ENCODE results near the gene GPC3.

The GPC3 gene

DNA sequence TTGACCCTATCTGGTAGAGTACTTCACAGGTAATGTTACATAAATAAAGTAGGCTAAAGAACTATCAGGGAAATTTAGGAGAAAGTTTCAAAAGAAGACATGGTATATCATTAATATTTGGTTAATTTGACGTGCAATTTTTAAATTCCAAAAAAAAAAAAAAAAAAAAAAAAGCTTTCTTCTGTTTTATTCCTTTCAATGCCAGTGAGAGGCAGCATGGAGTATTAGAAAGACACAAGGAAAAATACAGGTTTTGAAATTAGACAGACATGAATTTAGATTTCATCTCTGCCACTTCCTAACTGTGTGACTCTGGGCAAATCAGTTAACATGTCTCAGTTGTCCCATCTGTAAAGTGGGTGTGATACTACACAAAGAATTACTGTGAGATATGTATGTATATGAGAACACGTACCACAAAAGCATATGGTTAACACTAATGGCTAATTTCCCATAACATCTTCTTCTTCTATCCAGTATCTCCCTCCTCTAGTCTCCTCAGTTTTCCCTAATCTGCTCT, 132.5 kb downstream of the GPC3 start:
- in situ Hi-C loops (cut with MboI; ENCODE audit: low sequenced_read_pairs): no loop called here

DNA sequence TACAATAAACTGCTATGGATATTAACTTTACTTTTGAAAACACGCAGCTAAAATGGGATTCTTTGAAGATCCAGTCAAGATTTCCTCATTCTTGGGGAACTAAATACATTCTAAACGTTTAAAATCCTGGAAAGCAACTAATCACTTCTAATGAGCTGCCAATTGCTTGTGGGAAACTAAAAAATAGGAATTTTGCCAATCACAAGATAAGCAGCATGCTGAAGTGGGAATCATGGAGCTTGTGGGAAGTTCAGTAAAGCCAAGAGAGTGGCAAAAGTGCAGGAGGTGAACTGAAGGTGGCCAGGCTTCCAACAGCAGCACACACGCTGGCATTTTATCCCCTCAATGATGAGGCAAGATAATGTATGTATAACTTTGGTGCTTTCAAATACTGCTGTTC, 133.0 kb downstream of the GPC3 start:
- in situ Hi-C loops (cut with MboI; ENCODE audit: low sequenced_read_pairs): no loop called here

DNA sequence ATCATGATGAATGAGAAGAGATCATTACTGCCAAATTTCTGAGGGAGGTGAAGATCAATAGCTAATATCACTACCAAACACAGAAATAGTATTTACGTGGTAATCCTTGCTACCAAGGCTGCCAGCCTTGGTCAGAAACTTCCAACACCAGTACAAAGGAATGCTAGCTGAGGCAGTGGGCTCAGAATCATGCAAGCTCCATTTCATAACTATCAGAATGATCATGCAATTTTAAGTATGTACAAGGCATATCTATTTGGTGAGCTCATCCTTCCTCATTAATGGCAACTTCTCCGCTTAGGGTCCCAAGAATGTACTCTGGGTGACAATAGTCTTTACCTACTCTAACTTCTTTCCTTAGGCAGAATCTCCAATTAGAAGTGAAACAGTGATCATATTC, 135.0 kb downstream of the GPC3 start:
- in situ Hi-C loops (cut with MboI; ENCODE audit: low sequenced_read_pairs): no loop called here

DNA sequence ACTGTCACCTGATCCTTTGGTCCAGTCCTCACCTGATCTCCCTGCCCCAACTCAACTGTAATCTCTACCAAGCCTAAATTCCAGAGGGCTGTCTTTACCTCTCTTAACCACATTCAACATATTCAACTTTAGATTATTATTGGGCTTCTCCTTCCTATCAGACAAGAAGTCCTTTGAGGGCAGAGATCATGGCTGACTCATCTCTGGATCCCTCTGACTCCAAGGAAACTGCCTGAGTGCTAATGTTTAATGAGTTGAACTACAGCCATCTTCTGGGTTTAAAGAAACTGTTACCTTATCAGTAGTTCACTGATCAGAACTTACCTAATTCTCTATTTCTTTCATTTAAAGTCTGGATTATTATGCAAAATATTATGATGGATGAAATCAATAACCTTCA, 135.7 kb downstream of the GPC3 start:
- in situ Hi-C loops (cut with MboI; ENCODE audit: low sequenced_read_pairs): no loop called here

DNA sequence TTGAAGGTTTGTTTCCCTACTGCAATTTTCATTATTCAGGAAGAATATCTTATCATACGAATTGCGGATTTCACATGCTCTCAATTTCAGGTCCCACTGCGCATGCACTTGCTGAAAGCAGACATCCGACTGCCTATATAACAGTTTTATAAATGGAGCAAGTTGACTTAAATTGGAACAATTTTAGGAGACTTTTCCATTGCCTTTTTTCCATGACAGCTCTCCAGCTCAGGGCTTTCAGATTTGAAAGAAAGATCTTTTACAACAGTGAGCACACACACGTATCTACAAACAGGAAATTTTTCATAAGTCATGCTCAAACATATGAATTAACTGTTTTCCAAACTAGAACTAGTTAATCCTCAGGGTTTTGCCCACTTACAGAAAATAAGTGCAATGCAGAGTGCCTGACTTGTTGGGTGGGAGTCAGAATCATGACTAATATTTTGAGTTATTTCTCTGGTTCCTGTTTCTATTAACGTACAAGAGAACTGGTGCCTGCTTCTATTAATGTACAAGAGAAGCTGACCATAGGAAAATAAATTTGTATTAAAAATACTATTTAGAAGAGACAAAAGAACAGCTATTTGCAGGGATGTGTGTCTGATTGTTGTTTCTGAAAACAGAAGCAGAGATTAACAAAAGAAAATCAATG, 137.9 kb downstream of the GPC3 start:
- in situ Hi-C loops (cut with MboI; ENCODE audit: low sequenced_read_pairs): no loop called here

DNA sequence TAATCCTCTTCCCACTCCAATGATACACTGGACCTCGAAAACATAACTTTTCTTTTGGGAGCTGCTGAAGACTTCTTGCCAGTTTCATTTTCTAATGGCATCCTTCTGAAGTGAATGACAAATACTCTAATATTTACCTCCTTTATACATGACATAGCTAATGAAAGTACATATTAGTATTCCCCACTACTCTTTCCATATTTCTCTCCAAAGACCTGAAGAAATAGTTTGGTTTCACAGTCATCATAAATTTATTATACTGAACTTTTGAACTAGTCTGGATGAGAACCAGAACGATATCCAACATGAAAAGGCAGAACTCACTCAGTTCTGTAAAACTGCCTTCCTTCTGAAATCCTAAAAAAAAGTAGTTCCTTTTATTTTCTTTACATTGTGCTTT, 139.1 kb downstream of the GPC3 start:
- in situ Hi-C loops (cut with MboI; ENCODE audit: low sequenced_read_pairs): no loop called here

DNA sequence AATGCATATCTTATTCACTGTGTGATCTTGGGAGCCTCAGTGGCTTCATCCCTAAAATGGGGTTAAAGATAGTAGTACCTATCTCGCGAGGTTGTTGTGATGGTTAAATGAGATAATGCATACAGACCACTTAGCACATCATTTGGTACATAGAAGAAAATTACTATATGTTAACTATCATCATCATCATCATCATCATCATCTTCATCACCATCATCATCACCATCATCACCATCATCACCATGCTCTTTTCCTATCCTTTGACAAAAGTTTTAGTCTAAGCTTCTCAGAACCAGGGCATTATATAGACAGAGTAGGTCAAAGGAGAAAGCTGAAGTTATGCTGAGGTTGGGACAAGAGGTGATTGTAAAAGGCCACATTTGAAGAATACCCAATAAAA, 145.0 kb downstream of the GPC3 start:
- in situ Hi-C loops (cut with MboI; ENCODE audit: low sequenced_read_pairs): no loop called here

DNA sequence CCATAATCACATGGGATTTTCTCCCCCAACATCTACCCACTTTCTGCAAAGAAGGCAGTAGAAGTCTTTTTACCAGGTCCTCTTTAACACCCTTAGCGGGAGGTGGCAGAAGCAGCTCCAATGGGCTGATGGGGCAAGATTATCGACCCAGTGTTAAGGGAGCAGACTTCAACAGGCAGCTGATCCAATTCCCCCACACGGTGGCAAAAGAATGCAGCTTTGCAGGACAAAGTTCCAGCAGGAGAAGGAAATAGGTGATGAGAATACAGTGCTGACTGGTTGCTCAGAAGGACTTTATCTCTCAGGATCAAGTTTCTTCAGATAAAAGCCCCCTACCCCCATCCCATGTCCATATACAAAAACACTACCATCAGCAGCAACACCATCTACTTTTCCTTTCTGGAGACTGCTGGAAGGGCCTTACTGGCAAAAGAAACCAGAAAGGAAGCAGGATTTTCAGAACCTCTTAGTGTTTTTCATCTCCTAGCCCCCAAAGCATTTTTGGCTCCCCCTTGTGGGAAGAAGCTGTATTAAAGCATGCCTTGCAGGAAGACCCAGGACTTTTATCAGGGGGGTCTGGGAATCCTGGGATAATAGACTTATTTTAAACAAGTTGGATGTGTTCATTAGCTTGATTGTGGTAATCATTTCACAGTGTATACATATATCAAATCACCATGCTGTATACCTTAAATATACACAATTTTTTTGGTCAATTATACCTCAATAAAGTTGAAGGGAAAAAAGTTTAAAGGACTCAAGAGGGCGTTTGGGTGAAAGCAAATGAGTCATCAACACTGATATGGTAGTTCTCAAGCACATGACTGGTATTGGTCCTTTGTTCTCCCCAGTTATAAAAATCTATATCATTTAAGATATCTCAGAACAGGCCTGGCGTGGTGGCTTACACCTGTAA, 146.4 kb downstream of the GPC3 start:
- in situ Hi-C loops (cut with MboI; ENCODE audit: low sequenced_read_pairs): no loop called here

DNA sequence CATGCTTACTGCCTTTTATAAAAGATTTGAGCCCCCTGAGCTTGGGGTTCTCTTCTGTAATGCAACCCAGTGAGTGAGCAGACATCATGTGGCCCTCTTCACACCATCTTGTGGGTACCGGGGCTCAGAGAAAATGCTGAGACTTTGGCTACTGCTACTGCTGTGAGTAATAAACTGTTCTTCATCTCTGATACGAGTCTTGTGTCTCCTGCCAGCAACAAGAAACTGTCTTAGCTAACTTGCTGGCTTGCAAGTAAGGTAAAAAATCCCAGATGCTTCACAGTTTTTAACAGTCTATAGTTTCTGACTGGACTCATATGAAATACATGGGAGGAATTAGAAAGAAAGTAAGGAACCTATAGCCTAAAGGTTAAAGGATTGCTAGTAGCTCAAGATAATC, 148.3 kb downstream of the GPC3 start:
- in situ Hi-C loops (cut with MboI; ENCODE audit: low sequenced_read_pairs): no loop called here

DNA sequence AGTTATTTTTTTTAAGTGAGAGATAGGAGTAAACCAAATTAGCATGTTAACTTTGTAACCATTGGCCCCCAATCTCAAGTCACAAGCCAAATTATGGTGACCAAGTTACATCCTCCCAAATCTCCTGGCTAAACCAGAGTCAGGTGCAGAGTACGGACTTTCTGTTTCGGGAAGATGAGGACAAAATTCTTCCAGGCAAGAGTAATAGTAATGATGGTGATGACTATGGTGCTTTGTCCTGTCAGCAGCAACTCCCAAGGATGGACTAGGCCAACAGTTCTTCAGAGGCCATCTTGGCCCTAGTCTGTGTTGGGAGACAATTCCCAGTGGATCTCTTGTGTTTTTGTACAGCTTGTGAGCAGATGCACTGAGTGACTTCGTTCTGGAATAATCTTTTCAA, 148.8 kb downstream of the GPC3 start:
- in situ Hi-C loops (cut with MboI; ENCODE audit: low sequenced_read_pairs): no loop called here

DNA sequence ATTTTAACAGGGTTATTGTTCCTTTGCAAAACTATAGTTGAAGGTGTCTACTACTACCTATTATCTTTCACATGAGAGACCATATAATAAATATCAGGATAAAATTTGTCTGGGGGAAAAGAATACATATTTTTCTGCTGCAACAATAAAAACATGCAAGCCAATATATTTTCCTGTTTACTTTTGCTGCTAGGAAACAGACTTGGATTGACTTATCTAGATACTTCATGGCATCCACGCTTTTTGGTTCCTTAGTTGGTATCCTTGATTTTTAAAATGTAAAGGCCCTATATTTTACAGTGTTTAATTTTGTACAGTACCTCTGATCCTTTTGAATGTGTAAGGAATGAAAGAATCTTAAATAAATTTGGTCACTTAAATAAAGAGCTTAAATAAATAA, 150.6 kb downstream of the GPC3 start:
- in situ Hi-C loops (cut with MboI; ENCODE audit: low sequenced_read_pairs): no loop called here

DNA sequence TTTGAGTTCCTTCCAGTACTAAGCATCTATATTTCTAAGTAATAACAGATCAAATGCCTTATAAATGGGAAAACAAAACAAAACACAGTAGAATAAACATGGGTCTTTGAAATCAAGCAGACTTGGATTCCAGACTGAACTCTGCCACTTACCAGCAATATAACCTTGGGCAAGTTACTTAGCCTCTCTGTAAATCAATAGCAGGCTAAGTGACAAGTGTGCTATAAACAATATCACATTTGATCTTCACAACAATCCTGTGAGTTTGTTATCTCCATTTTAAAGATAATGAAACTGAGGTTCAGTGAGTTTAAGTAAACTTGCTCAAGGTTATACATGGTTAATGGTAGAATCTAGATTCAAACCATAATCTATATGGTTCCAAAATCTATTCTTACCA, 165.8 kb downstream of the GPC3 start:
- in situ Hi-C loops (cut with MboI; ENCODE audit: low sequenced_read_pairs): no loop called here

DNA sequence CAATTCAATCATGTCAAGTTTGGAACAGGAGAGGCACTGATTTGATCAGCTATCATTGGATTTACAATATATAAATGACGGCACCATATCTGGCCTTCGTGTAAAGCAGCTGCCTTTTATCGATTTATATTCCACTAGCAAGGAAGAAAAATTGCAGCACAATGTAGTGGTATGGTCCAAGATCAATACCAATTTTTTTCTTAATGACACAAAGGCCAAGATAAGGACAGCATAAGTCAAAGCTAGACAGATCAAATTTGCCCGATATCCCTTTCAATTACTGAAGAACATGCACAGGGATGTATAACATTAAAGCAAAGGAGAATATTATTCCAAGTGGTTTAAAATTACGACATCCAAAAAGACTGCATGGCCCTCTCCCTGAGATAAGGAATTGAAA, 167.4 kb downstream of the GPC3 start:
- in situ Hi-C loops (cut with MboI; ENCODE audit: low sequenced_read_pairs): no loop called here

DNA sequence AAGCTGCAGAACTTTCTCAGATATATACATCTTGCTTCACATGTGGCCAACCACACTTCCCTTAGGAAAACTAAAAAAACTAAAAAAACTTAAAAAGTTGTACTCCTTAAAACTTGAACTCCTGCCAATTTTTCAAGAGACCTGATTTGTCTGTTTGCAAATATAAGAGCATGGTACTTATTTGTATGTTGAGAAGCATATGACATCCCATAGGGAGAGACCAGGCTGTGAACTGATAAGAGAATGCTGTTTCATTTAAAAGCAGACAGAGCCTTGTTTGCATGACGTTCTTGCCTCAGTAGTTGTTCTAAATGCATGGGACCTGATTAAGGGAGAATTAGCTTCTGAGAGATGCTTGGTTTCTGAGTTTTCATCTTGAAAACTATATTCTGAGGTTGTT, 169.9 kb downstream of the GPC3 start:
- in situ Hi-C loops (cut with MboI; ENCODE audit: low sequenced_read_pairs): no loop called here

DNA sequence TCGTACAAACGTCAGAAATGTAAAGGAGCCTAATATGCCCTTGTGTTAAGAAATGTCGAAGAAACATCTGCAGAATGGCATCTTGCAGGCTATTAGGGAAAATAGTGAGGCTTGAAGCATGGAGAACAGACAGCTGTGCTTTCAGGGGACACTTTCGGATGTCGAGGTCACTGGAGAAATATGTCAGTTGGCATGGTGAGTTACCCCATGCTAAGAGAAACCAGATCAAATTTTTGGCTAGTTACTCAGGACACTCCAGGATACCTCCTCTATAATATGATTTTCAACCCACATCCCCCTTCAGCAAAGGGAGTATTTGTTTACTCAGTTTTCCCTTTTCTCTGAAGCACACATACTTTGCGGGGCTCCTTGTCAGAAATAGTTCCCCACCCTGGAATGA, 171.4 kb downstream of the GPC3 start:
- in situ Hi-C loops (cut with MboI; ENCODE audit: low sequenced_read_pairs): no loop called here

DNA sequence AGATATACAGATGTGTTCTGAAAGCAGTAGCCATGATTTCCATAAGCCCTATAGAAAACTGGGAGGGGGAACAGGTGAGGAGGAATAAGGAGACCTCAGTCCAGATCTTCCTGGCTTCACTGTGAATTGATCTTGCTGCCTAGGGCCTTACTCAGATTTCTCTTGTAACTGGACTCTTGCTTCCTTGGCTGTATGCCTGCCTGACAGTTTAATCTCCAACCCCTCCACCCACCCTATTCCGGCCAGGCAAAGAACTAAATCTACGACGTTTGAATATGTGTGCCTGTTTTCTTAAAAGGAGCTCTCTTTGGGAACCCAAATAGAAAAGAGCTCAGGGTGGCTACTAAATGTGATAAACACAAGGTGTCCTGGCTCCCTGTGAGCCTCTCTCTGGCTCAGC, 173.0 kb downstream of the GPC3 start:
- in situ Hi-C loops (cut with MboI; ENCODE audit: low sequenced_read_pairs): no loop called here

DNA sequence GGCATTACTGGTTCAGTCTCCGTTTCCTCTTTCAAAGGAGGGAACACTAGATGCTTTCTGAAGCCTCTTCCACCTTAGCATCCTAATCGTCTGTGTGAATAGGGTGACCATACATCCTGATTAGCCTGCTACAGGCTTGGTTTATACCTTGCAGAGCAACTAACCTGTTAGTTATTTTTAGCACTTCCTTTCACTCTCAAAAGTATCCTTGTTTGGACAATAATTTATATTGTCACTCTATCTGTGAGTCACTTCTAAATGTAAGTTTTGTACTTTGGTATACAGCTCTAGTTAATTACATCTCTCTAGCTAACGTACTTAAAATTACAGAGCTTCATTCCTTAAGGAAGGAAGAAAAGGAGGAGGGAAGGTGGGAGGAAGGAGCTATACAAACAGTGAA, 174.5 kb downstream of the GPC3 start:
- in situ Hi-C loops (cut with MboI; ENCODE audit: low sequenced_read_pairs): no loop called here

DNA sequence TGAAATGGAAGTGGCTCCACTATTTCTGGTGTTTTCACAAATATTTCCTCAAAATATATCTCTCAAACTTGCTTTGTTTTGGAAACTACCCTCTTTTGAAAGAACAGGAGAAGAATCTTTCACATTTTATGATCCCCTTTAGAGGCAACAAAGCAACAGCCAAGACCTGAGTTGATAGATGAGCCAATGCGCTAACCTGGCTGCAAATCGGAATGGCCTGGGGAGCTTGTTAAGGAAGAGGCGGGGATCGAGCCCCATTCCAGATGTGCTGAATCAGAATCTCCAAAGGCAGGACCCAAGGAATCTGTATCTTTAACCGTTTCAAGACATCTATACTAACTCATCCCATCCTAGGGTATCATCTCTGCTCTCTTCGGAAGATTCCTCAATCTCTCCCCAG, 181.3 kb downstream of the GPC3 start:
- in situ Hi-C loops (cut with MboI; ENCODE audit: low sequenced_read_pairs): no loop called here

DNA sequence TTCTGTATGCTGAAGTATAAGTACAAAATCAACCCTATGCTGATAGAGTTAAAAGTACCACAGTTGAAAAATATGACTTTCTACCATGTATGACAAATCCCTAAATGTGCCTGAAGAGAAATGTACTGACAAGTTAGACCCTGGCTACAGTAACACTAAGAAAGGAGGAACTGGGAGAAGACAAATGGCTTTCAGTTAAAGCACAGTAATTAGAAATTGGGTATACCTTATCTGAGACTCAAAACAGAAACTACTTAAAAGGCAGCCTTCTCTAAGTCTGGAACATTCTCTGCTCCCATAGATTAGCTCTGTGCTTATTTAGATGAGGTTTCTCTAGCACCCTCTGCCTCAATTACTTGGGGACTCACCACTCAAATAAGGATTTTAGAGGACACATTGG, 189.1 kb downstream of the GPC3 start:
- in situ Hi-C loops (cut with MboI; ENCODE audit: low sequenced_read_pairs): no loop called here

DNA sequence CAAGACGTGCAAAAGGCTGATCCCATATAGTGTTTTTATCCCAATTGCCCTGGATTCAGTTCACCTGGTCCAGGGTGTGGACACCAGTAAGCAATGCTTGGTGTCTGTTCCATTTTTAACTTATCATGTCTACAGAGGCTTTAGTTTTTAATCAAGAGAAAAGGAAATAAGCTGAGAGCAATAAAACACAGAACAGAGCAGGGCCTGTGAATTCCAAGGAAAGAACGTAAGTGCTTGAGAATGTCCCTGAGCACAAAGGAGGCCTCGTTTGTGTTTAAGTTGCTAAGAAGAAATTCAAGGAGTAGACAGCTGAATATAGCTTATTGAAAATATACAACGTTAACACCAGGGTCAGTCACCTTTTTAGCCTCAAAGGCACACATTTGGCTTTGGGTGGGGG, 191.3 kb downstream of the GPC3 start:
- in situ Hi-C loops (cut with MboI; ENCODE audit: low sequenced_read_pairs): no loop called here

DNA sequence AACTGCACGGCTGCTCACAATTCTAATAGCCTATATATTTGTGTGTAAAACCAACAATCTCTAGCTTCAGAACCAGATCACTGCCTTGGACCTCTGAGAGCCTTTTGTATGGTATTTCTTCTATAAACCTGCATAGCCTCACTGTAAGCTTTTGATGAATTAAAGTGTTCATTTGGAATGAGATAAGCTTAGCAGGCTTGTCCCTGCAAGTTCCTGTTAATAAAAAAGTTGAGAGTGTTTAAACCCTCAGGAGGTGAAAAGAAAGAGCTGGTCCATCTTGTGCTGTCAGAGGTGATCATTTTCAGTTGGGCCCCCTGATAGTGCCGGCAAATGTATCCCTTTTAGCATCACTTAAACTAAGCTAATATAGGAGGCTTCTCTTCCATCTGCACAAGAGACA, 191.8 kb downstream of the GPC3 start:
- in situ Hi-C loops (cut with MboI; ENCODE audit: low sequenced_read_pairs): no loop called here

DNA sequence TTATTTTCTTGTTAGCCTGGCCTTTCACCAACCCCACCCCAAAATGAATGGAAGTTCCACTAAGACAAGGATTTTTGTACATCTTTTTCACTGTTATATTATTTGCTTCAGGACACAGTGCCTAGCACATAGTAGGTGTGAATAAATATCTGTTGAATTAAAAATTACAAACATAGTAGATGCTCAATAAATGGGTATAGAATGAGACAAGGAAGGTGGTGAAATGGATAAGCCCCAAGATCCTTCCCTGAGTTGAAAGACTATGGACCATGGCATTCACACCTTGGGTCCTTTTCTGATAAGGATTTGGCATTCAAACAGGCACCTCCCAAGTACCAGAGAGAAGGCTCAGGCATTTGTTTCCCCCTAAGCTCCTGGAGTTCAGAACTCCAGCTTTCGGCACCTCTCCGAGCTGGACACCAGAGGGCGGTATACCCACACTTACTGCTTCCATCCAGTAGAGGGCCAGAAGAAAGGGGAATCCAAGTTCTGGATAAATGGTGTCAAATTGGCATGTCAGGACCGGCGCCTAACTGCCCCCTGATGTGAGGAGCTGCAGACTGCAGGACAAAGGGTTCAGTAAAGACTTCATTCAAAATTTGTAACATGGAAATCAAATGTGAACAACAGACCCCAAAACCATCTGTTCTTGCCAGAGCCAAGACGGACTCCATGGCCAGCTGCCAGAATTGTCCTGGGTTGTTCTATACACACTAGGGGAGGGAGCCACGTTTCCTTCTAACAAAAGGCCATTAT, 193.0 kb downstream of the GPC3 start:
- in situ Hi-C loops (cut with MboI; ENCODE audit: low sequenced_read_pairs): no loop called here
